K562 (cell line): ENCODE measurements around the gene MAST3. TPM values are rescaled to one million over a fixed set of nuclear protein-coding genes. Genes with fewer than 3 reads are reported as not detected.
A peak's percentile ranks its signal among the peaks of the same experiment; 100 is the strongest.

Source experiments
- DMBX1 ChIP-seq: fragments of 250-450 bp; sonication (Bioruptor Pico); IDR thresholded peaks from 2 replicates; pipeline ENCODE4 v1.8.0; 2022; ENCODE audit warnings: inconsistent platforms, mild to moderate bottlenecking, moderate library complexity, borderline replicate concordance
- E2F8 ChIP-seq: fragments of 450-650 bp; IDR thresholded peaks from 2 replicates; pipeline ENCODE4 v1.7.1; 2018; ENCODE audit warnings: mild to moderate bottlenecking, low read depth; ENCODE audit not compliant: partially characterized antibody
- KLF6 ChIP-seq: fragments of 250-450 bp; sonication (Bioruptor Pico); IDR thresholded peaks from 2 replicates; pipeline ENCODE4 v1.4.0; 2020; ENCODE audit warnings: mild to moderate bottlenecking, moderate library complexity, borderline replicate concordance
- RB1 ChIP-seq: fragments of 450-650 bp; IDR thresholded peaks from 2 replicates; pipeline ENCODE4 v1.6.1; 2017; ENCODE audit warnings: low read depth, mild to moderate bottlenecking
- RBFOX2 ChIP-seq: fragments of 200-400 bp; formaldehyde crosslinking; IDR thresholded peaks from 2 replicates; pipeline ENCODE4 v1.6.1; 2017; ENCODE audit warnings: low read depth, mild to moderate bottlenecking, low read length, moderate library complexity
- REST ChIP-seq, 2 experiments: fragments of 450-650 bp; formaldehyde crosslinking in 1 of 2; IDR thresholded peaks; 2 replicates each; pipeline versions ENCODE4 v1.4.0 to v1.6.1; 2014 to 2020; ENCODE audit warnings: mild to moderate bottlenecking in 2 of 2, borderline replicate concordance in 1 of 2, low read depth in 1 of 2
- RNF2 ChIP-seq: sonication (generic); IDR thresholded peaks from 2 replicates; pipeline ENCODE4 v1.6.1; 2016
- TFE3 ChIP-seq: fragments of 450-650 bp; formaldehyde crosslinking; IDR thresholded peaks from 2 replicates; pipeline ENCODE4 v1.4.0; 2020; ENCODE audit warnings: mild to moderate bottlenecking, mixed read lengths
- TOE1 ChIP-seq, 2 experiments: fragments of 450-650 bp in 1 of 2; sonication (generic) in 1 of 2; formaldehyde crosslinking in 1 of 2; IDR thresholded peaks; 2 replicates each; pipeline versions ENCODE4 v1.7.1 to v1.8.0; 2016 to 2022; ENCODE audit warnings: borderline replicate concordance in 2 of 2, mild to moderate bottlenecking in 2 of 2, antibody characterized with exemption in 1 of 2, inconsistent platforms in 1 of 2, low read depth in 1 of 2, missing genetic modification reagents in 1 of 2, moderate library complexity in 1 of 2
- ZNF785 ChIP-seq: fragments of 250-450 bp; sonication (Bioruptor Pico); IDR thresholded peaks from 2 replicates; pipeline ENCODE4 v1.4.0; 2020; ENCODE audit warnings: mild to moderate bottlenecking
- polyA plus RNA-seq, 8 experiments: library from polyadenylated mRNA; depleted of rRNA in 4 of 8; stranded (reverse) in 5 of 8; unstranded in 3 of 8; fragments of >200 nt; fragmentation: Nextera tagmentation in 2 of 8; fragmentation: Illumina TruSeq in 1 of 8; extraction: Ambion mirVana in 2 of 8; extraction: Trizol in 1 of 8; gene quantifications; 2 replicates each; pipeline versions ENCODE4 v1.2.1 to v1.2.3, GENCODE V29; 2011 to 2014; ENCODE audit warnings: inconsistent platforms in 1 of 8, missing spikeins in 1 of 8
- total RNA-seq, 7 experiments: library from RNA; depleted of rRNA in 6 of 7; stranded (reverse); fragments of >200 nt in 6 of 7; fragmentation: Illumina TruSeq in 2 of 7; extraction: Trizol in 2 of 7; gene quantifications; 2 replicates each; pipeline versions ENCODE4 v1.2.1 to v1.2.3, GENCODE V29; 2011 to 2021; ENCODE audit warnings: low replicate concordance in 1 of 7
- TF ChIP-seq, protein P1 (sequence below): fragments of 450-650 bp; formaldehyde crosslinking; IDR thresholded peaks from 2 replicates; pipeline ENCODE4 v1.4.0; 2022; ENCODE audit warnings: mild to moderate bottlenecking, moderate library complexity

Gene MAST3
- total and polyA plus RNA-seq, 9 of the 15 experiments (the other 6 are each of a cell fraction or from before 2014, with no cell fraction given): 0.94 to 9.9 (median 2.4) TPM

DNA sequence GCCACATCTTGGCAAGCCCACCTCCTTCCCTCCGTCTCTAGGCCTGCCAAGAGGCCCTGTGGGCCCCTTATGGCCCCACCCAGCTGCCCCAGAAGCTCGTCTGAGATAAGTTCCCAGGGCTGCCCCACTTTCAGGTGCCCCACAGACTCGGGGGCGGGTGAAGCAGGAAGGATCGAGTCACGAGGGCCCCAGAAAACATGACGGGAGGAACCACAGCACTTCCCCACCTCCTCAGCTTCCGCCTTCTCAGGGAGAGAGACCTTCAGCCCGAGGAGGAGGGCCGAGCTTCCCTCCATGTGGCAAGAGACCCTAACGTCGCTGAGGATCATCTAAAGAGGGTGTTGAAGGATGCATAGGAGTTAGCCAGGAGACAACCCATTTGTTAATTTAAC lies 6.4 kb upstream of the MAST3 start (continued):
- TF ChIP-seq E2F8 (no peak), RBFOX2 (peak; percentile 53), RNF2 (no peak; the same call in 1 of the 2 replicates), DMBX1 (CRISPR knock-in tag) (0 out of 2 replicates have a peak, but pooled peaks have one; percentile 39), KLF6 (CRISPR knock-in tag) (0 out of 2 replicates have a peak, but pooled peaks have one; percentile 8), ZNF785 (CRISPR knock-in tag) (no peak), TFE3 (CRISPR knock-in tag) (peak; percentile 65), TOE1 (IDR thresholded peaks at IDR 0.05; ENCODE audit: borderline replicate concordance) (peak; percentile 55; the same call in 1 of the 2 replicates), TOE1 (CRISPR knock-in tag; IDR thresholded peaks at IDR 0.05; ENCODE audit: borderline replicate concordance, low read depth) (no peak), REST (IDR thresholded peaks at IDR 0.05; ENCODE audit: borderline replicate concordance) (no peak), REST (CRISPR knock-in tag; IDR thresholded peaks at IDR 0.05; ENCODE audit: low read depth) (0 out of 2 replicates have a peak, but pooled peaks have one; percentile 37), RB1 (no peak)
- TF ChIP-seq, protein P1, sequence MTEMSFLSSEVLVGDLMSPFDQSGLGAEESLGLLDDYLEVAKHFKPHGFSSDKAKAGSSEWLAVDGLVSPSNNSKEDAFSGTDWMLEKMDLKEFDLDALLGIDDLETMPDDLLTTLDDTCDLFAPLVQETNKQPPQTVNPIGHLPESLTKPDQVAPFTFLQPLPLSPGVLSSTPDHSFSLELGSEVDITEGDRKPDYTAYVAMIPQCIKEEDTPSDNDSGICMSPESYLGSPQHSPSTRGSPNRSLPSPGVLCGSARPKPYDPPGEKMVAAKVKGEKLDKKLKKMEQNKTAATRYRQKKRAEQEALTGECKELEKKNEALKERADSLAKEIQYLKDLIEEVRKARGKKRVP: peak; percentile 47; the same call in 1 of the 2 replicates
